ENCODE data around the gene MYH11. TPM values are rescaled to one million over a fixed set of nuclear protein-coding genes. Genes with fewer than 3 reads are reported as not detected.
A peak's percentile ranks its signal among the peaks of the same experiment; 100 is the strongest.

Gene MYH11
- total and polyA plus RNA-seq, 7 donors, result 6.1 to 26.4 (median 14.1) TPM

- DNase-seq, result no peak
- Histone ChIP-seq H3K36me3 (ENCODE audit: insufficient read depth in 1 of 2, low read depth in 1 of 2) (no peaks in the 10 kb centered on the region), H3K9me3 (no peaks in the 10 kb centered on the region), H3K4me1 (peaks cover 15% of the 10 kb centered on the region), H3K4me3 (peak overlapping the region; percentile 61), H3K27ac (peak overlapping the region; percentile 9), H3K27me3 (ENCODE audit: insufficient read depth in 3 of 3, low read length in 2 of 3) (peaks cover 0 to 13% (median 4%) of the 10 kb centered on the region in 3 donors)
- TF ChIP-seq, protein P1, sequence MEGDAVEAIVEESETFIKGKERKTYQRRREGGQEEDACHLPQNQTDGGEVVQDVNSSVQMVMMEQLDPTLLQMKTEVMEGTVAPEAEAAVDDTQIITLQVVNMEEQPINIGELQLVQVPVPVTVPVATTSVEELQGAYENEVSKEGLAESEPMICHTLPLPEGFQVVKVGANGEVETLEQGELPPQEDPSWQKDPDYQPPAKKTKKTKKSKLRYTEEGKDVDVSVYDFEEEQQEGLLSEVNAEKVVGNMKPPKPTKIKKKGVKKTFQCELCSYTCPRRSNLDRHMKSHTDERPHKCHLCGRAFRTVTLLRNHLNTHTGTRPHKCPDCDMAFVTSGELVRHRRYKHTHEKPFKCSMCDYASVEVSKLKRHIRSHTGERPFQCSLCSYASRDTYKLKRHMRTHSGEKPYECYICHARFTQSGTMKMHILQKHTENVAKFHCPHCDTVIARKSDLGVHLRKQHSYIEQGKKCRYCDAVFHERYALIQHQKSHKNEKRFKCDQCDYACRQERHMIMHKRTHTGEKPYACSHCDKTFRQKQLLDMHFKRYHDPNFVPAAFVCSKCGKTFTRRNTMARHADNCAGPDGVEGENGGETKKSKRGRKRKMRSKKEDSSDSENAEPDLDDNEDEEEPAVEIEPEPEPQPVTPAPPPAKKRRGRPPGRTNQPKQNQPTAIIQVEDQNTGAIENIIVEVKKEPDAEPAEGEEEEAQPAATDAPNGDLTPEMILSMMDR (IDR thresholded peaks at IDR 0.05), result no peak
- intact Hi-C loops (cut with DNase I), result loop anchor here in 1 of 2 donors (5.0 kb wide), 1 partner anchor 271 kb away; no protein-coding TSS in a partner anchor
- WGBS, 3 donors, result 26 to 34% (median 32%) methylated on average over 2 of the region's 2 CpGs
- ATAC-seq, result no peak
These were observed 646 bp downstream of the MYH11 start for GRCh38 chr16:15856182-15856581.

DNA sequence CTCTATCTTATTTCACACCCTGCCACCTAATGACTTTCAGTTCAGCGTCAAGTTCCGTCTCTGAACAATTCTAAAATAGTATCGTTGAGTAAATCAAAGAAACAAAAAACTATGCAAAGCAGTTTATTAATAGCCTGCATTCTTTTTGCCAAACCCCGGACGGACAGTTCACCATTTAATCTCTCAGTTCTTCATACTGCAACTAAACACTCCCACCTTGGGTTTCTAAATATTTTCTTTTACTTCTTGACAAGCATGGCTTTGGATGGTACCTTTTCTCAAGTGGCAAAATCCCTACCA lies 1.2 kb downstream of the MYH11 start:
- no peaks in the 10 kb centered on the region for H3K9me3 ChIP-seq
- H3K4me1 ChIP-seq, result peaks cover 15% of the 10 kb centered on the region
- no peak for DNase-seq
- H3K4me3 ChIP-seq, result peak overlapping the region; percentile 61
- peak overlapping the region; percentile 9 for H3K27ac ChIP-seq
- WGBS, 3 donors, result 12 to 32% (median 15%) methylated on average over 5 of the region's 5 CpGs
- TF ChIP-seq, protein P1 (IDR thresholded peaks at IDR 0.05), result no peak
- no peaks in the 10 kb centered on the region for H3K36me3 ChIP-seq (ENCODE audit: insufficient read depth in 1 of 2, low read depth in 1 of 2)
- H3K27me3 ChIP-seq (ENCODE audit: insufficient read depth in 3 of 3, low read length in 2 of 3), result peaks cover 0 to 13% (median 4%) of the 10 kb centered on the region in 3 donors
- peak in 1 of 4 donors; percentile 27 for ATAC-seq
- intact Hi-C loops (cut with DNase I), result loop anchor here in 1 of 2 donors (5.0 kb wide), 1 partner anchor 272 kb away; no protein-coding TSS in a partner anchor

DNA sequence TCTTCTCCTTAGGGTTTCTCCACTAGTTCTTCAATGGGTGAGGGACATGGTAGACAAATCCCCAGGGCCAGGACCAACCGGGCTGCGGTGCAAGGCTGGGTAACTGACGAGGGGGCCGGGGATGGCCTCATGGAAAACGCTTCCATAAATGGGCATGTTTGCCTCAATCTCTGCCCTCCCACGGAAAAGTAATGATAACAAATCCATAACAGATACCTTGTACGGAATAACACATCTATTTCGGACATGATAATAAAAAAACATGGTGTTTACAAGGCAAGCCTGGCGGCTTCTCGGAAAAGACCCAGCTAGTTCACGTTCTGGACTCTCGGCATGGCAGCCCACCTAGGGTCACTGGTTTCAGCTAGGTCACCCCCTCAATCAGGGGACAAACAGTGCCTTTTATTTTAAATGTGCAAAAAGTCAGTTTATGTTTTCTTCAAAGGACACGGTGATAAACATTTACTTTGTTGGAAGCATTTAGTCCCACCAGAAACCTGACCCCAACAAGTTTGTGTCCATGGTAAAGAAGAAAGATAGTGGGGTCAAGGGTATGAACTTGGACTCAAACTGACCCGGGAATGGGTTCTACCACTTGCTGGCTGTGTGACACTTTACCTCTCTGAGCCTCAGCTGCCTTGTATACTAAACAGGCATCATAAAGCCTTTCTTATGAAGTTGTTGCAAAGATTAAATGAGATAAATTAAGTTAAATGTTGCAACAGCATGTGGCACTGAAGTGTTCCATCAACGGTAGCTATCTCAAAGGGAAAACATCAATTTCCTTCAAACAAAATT lies 1.7 kb downstream of the MYH11 start:
- DNase-seq (no peak), ATAC-seq (no peak)
- TF ChIP-seq, protein P1 (IDR thresholded peaks at IDR 0.05), result no peak
- Histone ChIP-seq H3K4me1 (peaks cover 15% of the 10 kb centered on the region), H3K27ac (no peak overlapping the region), H3K9me3 (no peaks in the 10 kb centered on the region), H3K27me3 (ENCODE audit: insufficient read depth in 3 of 3, low read length in 2 of 3) (peaks cover 0 to 13% (median 4%) of the 10 kb centered on the region in 3 donors), H3K4me3 (peak overlapping the region; percentile 61), H3K36me3 (ENCODE audit: insufficient read depth in 1 of 2, low read depth in 1 of 2) (no peaks in the 10 kb centered on the region)
- WGBS, 3 donors, result 59 to 70% (median 67%) methylated on average over 15 of the region's 15 CpGs
- intact Hi-C loops (cut with DNase I), result loop anchor here in 1 of 2 donors (5.0 kb wide), 1 partner anchor 272 kb away; no protein-coding TSS in a partner anchor

- Histone ChIP-seq H3K27me3 (ENCODE audit: insufficient read depth in 3 of 3, low read length in 2 of 3) (peaks cover 0 to 13% (median 4%) of the 10 kb centered on the region in 3 donors), H3K9me3 (no peaks in the 10 kb centered on the region), H3K4me3 (peak overlapping the region; percentile 39), H3K27ac (no peak overlapping the region), H3K36me3 (ENCODE audit: insufficient read depth in 1 of 2, low read depth in 1 of 2) (no peaks in the 10 kb centered on the region), H3K4me1 (peaks cover 15% of the 10 kb centered on the region)
- intact Hi-C loops (cut with DNase I), result no loop called here
- 55 to 63% (median 62%) methylated on average over 3 of the region's 3 CpGs for WGBS, 3 donors
- TF ChIP-seq, protein P1 (IDR thresholded peaks at IDR 0.05), result no peak
- ATAC-seq (no peak), DNase-seq (no peak)
These were observed 2.8 kb downstream of the MYH11 start for GRCh38 chr16:15854061-15854460.

Data from psoas muscle (tissue), 8 donors.